Muscle of leg (tissue), 11 donors: ENCODE results near the gene VIPR1. TPM values are rescaled to one million over a fixed set of nuclear protein-coding genes. Genes with fewer than 3 reads are reported as not detected.

Experiments
- DNase-seq: peaks from one replicate; pipeline ENCODE4 v3.0.0; 2013
- H3K27ac ChIP-seq: one replicate; pipeline ENCODE4 v1.5.1; 2013; ENCODE audit warnings: mild to moderate bottlenecking, low read length, control low read depth
- H3K27me3 ChIP-seq: one replicate; pipeline ENCODE4 v1.6.1; 2013; ENCODE audit warnings: low read length; ENCODE audit not compliant: control insufficient read depth, insufficient read depth
- H3K36me3 ChIP-seq: one replicate; pipeline ENCODE4 v1.6.1; 2013; ENCODE audit warnings: low read length; ENCODE audit not compliant: control insufficient read depth, insufficient read depth
- H3K4me1 ChIP-seq: one replicate; pipeline ENCODE4 v1.6.1; 2013; ENCODE audit warnings: low read length; ENCODE audit not compliant: control insufficient read depth, insufficient read depth
- H3K4me3 ChIP-seq: one replicate; pipeline ENCODE4 v1.5.1; 2013; ENCODE audit warnings: low read length, control low read depth
- H3K9me3 ChIP-seq: replicated peaks from 2 replicates; pipeline ENCODE4 v1.6.1; 2013; ENCODE audit warnings: low read depth, low read length; ENCODE audit not compliant: control insufficient read depth
- WGBS: methylation state at CpG from one replicate; pipeline ENCODE4 v1.1.5; 2013; ENCODE audit warnings: missing lambda C conversion rate; ENCODE audit not compliant: insufficient coverage; 5-methylcytosine and 5-hydroxymethylcytosine counted together
- polyA plus RNA-seq, 8 donors: library from polyadenylated mRNA; unstranded; fragments of 120-200 nt; gene quantifications; one replicate each; pipeline versions ENCODE4 v1.2.1 to v1.2.3, GENCODE V29; 2013; ENCODE audit warnings: inconsistent platforms in 1 of 8, low replicate concordance in 1 of 8; ENCODE audit not compliant: insufficient read length in 8 of 8, insufficient read depth in 1 of 8
- total RNA-seq: library from RNA; stranded (reverse); fragments of 120-200 nt; gene quantifications from one replicate; pipeline ENCODE4 v1.2.4, GENCODE V29; 2013

The VIPR1 gene
- total and polyA plus RNA-seq, 9 donors = 0.52 to 4.1 (median 1.2) TPM

DNA sequence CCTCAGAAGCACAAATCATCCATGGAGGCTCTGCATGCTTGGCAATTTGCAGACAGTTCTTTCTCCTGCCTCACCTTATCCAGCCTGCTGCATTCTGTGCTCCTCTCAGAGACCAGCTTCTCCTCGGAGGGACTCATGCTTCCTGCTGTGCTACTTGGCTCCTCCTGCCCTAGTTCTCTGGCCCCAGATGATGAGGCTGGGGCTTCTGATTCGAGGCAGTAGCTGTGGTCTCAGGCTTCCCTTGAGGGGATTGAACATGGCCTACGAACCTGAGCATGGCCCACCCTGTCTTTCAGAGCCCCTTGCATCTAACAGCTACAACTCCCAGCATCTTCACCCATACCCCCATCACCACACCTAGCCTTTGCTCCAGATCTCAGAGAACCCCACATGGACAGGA is 6.7 kb downstream of the VIPR1 start:
- peaks cover 13% of the 10 kb centered on the region for H3K27me3 ChIP-seq
- DNase-seq = no peak
- H3K36me3 ChIP-seq = no peaks in the 10 kb centered on the region
- 43% methylated on average over 3 of the region's 3 CpGs for WGBS
- H3K9me3 ChIP-seq = no peaks in the 10 kb centered on the region
- H3K4me1 ChIP-seq = no peaks in the 10 kb centered on the region
- H3K4me3 ChIP-seq = no peak overlapping the region
- H3K27ac ChIP-seq = no peak overlapping the region

DNA sequence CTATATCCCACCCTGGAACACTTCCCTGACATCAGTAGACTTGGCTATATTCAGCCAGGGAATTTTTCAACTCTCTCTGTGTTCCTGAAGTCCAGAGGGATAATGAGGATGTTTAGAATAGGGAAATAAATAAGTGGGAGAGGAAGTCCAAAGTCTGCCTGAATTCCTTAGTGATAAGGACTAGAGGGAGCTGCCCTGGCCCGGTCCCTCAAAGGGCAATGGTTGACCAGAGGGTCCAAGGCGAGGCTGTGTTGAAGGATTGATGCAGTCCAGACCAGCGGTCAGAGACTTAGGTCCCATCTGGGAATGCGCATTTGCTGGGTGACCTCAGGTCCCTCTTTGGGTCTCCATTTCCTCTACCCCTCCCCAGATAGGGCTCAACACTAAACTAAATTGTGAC is 7.9 kb downstream of the VIPR1 start:
- 68% methylated on average over 4 of the region's 4 CpGs for WGBS
- H3K27me3 ChIP-seq = peaks cover 9% of the 10 kb centered on the region
- H3K4me3 ChIP-seq = no peak overlapping the region
- no peaks in the 10 kb centered on the region for H3K36me3 ChIP-seq
- H3K4me1 ChIP-seq = no peaks in the 10 kb centered on the region
- no peak overlapping the region for H3K27ac ChIP-seq
- no peaks in the 10 kb centered on the region for H3K9me3 ChIP-seq
- DNase-seq = no peak

DNA sequence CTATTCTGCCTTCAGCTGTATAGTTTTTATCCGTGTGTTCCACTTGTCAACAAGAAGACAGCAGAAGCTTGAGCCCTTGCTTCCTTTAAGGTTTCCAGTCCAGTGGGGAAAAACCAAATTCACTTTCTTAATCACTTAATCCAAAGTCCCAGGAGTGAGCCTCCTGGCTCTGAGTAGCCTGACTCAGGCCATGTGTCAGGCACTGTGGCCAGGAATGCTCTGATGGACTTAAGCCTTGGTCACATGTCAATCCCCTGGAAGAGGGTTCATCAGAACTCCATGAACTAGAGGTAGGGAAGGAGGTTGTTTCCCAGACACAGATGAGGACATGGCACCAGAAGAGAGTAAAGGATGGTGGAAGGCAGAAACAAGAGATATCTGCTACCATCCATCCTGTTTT is 8.8 kb downstream of the VIPR1 start:
- Histone ChIP-seq H3K9me3 (no peaks in the 10 kb centered on the region), H3K4me3 (no peak overlapping the region), H3K27me3 (peaks cover 9% of the 10 kb centered on the region), H3K36me3 (no peaks in the 10 kb centered on the region), H3K4me1 (no peaks in the 10 kb centered on the region), H3K27ac (no peak overlapping the region)
- 57% methylated on average over 1 of the region's 1 CpG for WGBS
- DNase-seq = no peak

DNA sequence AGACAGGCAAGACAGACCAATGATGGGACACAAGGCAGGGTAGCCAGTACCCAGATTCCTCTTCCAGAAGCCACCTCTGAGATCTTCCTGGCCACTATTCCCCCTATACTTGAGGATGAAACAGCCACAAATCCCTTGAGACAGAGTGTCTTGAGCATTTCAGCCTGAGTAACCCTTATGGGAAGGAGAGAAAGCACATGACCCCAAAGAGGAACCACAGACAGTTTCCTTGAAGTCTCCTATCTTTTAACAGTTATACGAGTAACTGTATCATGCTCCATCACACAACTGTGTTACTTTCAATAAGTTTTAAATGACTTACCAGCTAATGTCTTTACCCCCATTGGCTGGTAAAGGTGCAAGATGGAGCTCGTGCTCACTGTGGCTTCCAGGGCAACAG is 9.3 kb downstream of the VIPR1 start:
- no peaks in the 10 kb centered on the region for H3K4me1 ChIP-seq
- DNase-seq = no peak
- no peak overlapping the region for H3K4me3 ChIP-seq
- H3K27ac ChIP-seq = no peak overlapping the region
- H3K27me3 ChIP-seq = peaks cover 9% of the 10 kb centered on the region
- H3K36me3 ChIP-seq = no peaks in the 10 kb centered on the region
- WGBS = 63% methylated on average over 1 of the region's 2 CpGs
- no peaks in the 10 kb centered on the region for H3K9me3 ChIP-seq

DNA sequence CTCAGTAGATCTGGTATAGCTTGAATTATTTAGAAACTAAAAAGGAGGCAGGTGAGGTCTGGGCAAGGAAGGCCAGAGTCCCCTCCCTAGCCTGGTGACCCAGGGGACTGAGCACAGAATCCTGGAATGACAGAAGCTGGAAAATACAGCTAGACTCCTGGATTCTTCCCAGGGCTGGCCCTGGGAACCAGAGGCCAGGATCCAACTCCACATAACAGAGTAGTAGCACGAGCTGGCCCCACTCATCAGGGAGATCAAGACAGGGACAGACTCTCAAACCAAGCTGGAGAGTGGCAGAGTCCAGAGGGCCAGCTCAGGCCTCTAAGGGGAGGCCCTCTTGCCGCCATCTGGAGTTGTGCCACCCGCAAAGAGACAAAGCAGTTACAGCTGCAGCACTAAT is 10.7 kb downstream of the VIPR1 start:
- Histone ChIP-seq H3K27ac (no peak overlapping the region), H3K27me3 (peaks cover 2% of the 10 kb centered on the region), H3K4me3 (no peak overlapping the region), H3K9me3 (no peaks in the 10 kb centered on the region), H3K4me1 (no peaks in the 10 kb centered on the region), H3K36me3 (no peaks in the 10 kb centered on the region)
- WGBS = 69% methylated on average over 3 of the region's 3 CpGs
- DNase-seq = no peak

DNA sequence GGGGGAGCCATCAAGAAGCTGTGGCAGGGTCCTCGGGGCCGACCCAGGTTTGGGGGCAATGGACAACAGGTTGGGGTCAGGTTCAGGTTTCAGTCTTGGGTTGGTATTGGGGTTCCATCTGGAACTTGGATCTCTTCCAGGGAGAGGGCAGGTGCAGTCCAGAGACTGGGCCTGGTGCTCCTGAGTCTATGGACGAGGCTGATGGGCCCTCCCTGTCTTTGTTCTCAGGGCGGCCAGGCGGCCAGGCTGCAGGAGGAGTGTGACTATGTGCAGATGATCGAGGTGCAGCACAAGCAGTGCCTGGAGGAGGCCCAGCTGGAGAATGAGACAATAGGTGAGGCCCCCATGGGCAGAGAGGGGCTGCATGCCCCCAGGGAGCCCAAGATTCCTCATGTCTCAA is 11.1 kb downstream of the VIPR1 start:
- no peak for DNase-seq
- H3K36me3 ChIP-seq = no peaks in the 10 kb centered on the region
- no peaks in the 10 kb centered on the region for H3K9me3 ChIP-seq
- no peak overlapping the region for H3K27ac ChIP-seq
- H3K27me3 ChIP-seq = peaks cover 2% of the 10 kb centered on the region
- 73% methylated on average over 6 of the region's 6 CpGs for WGBS
- no peaks in the 10 kb centered on the region for H3K4me1 ChIP-seq
- no peak overlapping the region for H3K4me3 ChIP-seq

DNA sequence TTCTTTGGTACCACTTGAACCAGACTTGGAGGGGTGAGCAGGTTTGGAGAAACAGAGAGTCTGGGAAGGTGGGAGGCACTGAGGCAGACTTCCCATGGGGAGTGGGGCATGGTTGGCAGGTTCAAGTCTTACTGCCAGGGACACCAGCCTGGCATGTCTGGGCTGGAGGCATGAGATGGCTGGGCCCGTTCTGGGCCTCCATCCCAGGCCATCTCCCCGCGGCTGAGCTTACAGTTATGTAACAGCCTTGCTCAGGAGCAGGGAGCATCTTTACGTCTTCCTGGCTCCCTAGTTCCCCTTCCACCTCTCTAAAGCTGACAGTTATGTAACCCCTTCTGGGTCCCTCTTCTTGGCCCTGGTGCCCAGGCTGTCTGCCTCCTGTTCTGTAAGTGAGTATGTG is 12.4 kb downstream of the VIPR1 start:
- H3K4me1 ChIP-seq = no peaks in the 10 kb centered on the region
- no peak overlapping the region for H3K4me3 ChIP-seq
- no peak for DNase-seq
- H3K36me3 ChIP-seq = no peaks in the 10 kb centered on the region
- no peaks in the 10 kb centered on the region for H3K27me3 ChIP-seq
- WGBS = 75% methylated on average over 4 of the region's 4 CpGs
- H3K9me3 ChIP-seq = no peaks in the 10 kb centered on the region
- H3K27ac ChIP-seq = no peak overlapping the region

DNA sequence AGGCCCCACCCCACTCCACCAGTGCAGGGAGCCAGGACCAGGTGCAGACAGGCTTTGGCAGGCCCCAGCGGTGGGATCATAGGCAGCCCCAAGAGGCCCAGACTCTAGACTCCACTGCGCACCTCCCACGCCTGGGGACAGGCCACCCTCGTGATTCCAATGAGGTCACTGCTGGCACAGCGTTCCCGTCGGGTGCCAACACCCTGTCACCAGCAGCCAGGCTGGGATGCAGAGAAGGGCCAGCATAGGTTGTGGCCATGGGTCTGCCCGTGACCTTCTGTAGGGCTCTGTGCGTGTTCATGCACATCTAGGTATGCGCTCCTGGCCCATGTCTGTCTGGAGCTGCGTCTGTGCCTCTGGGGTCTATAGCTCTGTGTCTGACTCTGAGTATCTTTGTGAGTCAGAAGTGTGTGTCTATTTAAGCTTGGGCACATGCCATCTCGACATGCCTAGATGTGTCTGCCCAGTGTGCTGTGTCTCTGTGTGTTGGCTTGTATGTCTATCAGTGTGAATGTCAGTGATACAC is 13.0 kb downstream of the VIPR1 start:
- 73% methylated on average over 11 of the region's 12 CpGs for WGBS
- Histone ChIP-seq H3K4me3 (no peak overlapping the region), H3K36me3 (no peaks in the 10 kb centered on the region), H3K27me3 (no peaks in the 10 kb centered on the region), H3K27ac (no peak overlapping the region), H3K9me3 (no peaks in the 10 kb centered on the region), H3K4me1 (no peaks in the 10 kb centered on the region)
- DNase-seq = no peak

DNA sequence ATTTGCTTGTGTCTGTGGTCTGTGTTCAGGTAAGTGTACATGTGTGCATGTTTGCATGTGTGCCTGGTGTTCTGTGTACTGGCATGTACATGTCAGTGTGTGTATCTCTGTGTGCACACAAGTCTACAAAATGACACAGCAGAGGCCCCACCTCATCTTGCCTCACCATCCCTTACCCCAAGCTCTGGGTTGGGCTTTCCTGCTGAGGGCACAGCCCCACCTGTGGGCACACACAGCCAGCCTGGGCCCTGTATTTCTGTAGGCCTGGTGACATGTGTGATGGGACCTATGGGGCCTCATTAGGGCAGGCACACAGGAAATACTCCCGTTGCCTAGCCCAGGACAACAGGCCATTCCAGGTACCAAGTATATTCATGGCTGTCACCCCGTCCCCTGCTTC is 13.5 kb downstream of the VIPR1 start:
- whole genome bisulfite sequencing = 59% methylated on average over 2 of the region's 2 CpGs
- no peak for DNase-seq
- H3K27me3 ChIP-seq = no peaks in the 10 kb centered on the region
- H3K4me1 ChIP-seq = no peaks in the 10 kb centered on the region
- no peak overlapping the region for H3K27ac ChIP-seq
- H3K4me3 ChIP-seq = no peak overlapping the region
- no peaks in the 10 kb centered on the region for H3K36me3 ChIP-seq
- no peaks in the 10 kb centered on the region for H3K9me3 ChIP-seq

DNA sequence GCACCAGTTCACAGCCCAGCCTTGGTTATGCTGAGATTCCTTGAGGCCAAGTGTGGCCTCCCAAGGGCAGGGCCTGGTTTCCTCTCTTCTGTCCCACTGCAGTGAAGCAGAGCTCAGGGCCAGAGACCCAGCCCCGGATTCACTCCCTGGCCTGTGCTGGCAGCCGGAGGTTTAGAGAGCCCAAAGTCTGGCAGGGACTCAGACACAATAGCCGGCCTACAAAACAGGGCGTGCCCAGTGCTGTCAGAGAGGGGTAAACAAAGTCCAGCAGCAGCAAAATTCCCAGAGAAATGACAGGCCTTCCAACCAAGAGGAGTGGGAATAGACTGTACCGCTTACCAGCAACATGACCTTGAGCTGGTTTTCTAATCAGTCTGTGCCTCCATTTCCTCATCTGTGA is 14.0 kb downstream of the VIPR1 start:
- Histone ChIP-seq H3K36me3 (no peaks in the 10 kb centered on the region), H3K9me3 (no peaks in the 10 kb centered on the region), H3K4me3 (no peak overlapping the region), H3K27me3 (no peaks in the 10 kb centered on the region), H3K4me1 (no peaks in the 10 kb centered on the region), H3K27ac (no peak overlapping the region)
- WGBS = 90% methylated on average over 4 of the region's 5 CpGs
- no peak for DNase-seq

DNA sequence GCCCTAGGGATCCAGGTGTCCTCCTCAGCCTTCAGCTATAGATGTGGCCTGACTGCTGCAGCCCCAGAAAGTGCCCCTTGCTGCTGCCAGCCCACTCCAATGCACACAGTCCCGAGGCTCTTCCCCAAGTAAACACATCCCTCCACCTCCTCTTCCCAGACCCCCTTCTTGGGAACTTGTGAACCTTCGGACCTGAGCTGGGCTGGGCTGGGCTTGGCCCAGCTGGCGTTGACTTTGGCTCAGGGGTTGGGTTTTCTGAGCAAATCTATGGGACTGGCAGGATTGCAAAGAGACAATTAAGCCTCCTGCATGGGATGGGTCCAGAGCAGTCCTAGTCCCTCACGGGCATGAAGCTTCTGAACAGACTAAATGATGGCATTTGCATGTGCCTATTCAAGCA is 14.7 kb downstream of the VIPR1 start:
- H3K4me3 ChIP-seq = no peak overlapping the region
- H3K27me3 ChIP-seq = no peaks in the 10 kb centered on the region
- WGBS = 67% methylated on average over 2 of the region's 4 CpGs
- no peak for DNase-seq
- H3K27ac ChIP-seq = no peak overlapping the region
- no peaks in the 10 kb centered on the region for H3K4me1 ChIP-seq
- H3K36me3 ChIP-seq = no peaks in the 10 kb centered on the region
- no peaks in the 10 kb centered on the region for H3K9me3 ChIP-seq
